ENCODE results near the gene SLC16A5. TPM values are rescaled to one million over a fixed set of nuclear protein-coding genes. Genes with fewer than 3 reads are reported as not detected.

The SLC16A5 gene
- total RNA-seq, 1 experiment from 2014 or later, result 17.1 TPM

DNA sequence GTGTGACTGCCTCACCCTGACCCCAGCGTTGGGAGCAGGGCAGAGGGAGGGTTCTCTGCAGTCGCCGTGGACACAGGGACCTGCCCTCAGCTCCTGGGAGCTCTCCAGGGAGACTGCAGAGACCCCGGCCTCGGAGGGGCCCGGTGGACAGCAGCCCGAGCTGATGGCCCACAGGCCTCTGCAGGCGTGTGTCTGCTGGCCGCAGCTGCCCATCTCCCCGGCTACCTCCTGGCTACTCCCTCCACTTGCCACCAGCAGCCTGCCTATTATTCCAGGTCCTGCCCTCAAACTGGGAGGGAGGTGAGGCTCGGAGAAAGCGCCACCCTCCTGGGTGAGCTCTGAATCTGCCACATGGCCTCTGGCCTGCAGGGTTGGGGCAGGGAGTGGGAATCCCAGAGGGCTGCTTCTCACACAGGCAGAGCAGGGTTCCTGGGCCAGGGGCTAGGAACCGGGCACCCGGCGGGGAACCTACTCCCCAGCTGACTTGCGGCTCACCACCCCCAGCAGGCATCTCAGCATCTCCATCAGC, 7.2 kb downstream of the SLC16A5 start:
- H3K56ac ChIP-seq (ENCODE audit: insufficient read length, low read depth, low read length), result no peak overlapping the region
- H4K20me1 ChIP-seq (ENCODE audit: control insufficient read depth, insufficient read depth, insufficient read length), result no peaks in the 10 kb centered on the region
- Mint-ChIP-seq H3K9me3 (no peaks in the 10 kb centered on the region), H3K27ac (peak overlapping the region in 1 of 3 experiments; percentile 72; a peak in 1 of 7 replicates), H3K27me3 (ENCODE audit: low read depth) (no peaks in the 10 kb centered on the region), H3K36me3 (ENCODE audit: insufficient read depth in 1 of 3, low read depth in 3 of 3) (peaks cover 2 to 28% (median 28%) of the 10 kb centered on the region in 3 experiments), H3K4me1 (peaks cover 23 to 27% of the 10 kb centered on the region in 2 experiments), H3K4me3 (no peak overlapping the region)
- H3K23me2 ChIP-seq (ENCODE audit: insufficient read length, low read depth, low read length, poor library complexity, severe bottlenecking), result no peaks in the 10 kb centered on the region
- no peak overlapping the region for H2BK12ac ChIP-seq (ENCODE audit: insufficient read length, low read depth, low read length)
- H3K9ac ChIP-seq (ENCODE audit: extremely low read depth, insufficient read length, low read length), result no peak overlapping the region
- no peak overlapping the region for H3K18ac ChIP-seq (ENCODE audit: insufficient read length, low read depth, low read length)
- no peak overlapping the region for H3K27ac ChIP-seq (ENCODE audit: insufficient read length, low read depth, low read length)
- H3K79me2 ChIP-seq (ENCODE audit: insufficient read depth, low read length), result no peaks in the 10 kb centered on the region; the same call in 1 of the 2 replicates
- H4K5ac ChIP-seq (ENCODE audit: insufficient read length, low read depth, low read length), result no peak overlapping the region
- WGBS (ENCODE audit: extremely low coverage, insufficient read length, low lambda C conversion rate), result no CpG with 5 or more reads among the region's 16 CpGs
- no peaks in the 10 kb centered on the region for H3K79me1 ChIP-seq (ENCODE audit: insufficient read depth, low read depth, low read length, poor library complexity, severe bottlenecking)
- no peak overlapping the region for H2AFZ ChIP-seq (ENCODE audit: low read length)
- no peak overlapping the region for H2BK15ac ChIP-seq (ENCODE audit: low read depth, low read length)
- no peak overlapping the region for H2AK5ac ChIP-seq (ENCODE audit: insufficient read length, low read length)
- no peak overlapping the region for H3K4ac ChIP-seq (ENCODE audit: low read depth, low read length)
- no peak overlapping the region for H2BK20ac ChIP-seq (ENCODE audit: low read depth, low read length, poor library complexity, severe bottlenecking)
- no peak overlapping the region for H4K91ac ChIP-seq (ENCODE audit: insufficient read length, low read depth, low read length)
- TF ChIP-seq, protein P1, sequence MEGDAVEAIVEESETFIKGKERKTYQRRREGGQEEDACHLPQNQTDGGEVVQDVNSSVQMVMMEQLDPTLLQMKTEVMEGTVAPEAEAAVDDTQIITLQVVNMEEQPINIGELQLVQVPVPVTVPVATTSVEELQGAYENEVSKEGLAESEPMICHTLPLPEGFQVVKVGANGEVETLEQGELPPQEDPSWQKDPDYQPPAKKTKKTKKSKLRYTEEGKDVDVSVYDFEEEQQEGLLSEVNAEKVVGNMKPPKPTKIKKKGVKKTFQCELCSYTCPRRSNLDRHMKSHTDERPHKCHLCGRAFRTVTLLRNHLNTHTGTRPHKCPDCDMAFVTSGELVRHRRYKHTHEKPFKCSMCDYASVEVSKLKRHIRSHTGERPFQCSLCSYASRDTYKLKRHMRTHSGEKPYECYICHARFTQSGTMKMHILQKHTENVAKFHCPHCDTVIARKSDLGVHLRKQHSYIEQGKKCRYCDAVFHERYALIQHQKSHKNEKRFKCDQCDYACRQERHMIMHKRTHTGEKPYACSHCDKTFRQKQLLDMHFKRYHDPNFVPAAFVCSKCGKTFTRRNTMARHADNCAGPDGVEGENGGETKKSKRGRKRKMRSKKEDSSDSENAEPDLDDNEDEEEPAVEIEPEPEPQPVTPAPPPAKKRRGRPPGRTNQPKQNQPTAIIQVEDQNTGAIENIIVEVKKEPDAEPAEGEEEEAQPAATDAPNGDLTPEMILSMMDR (conservative IDR thresholded peaks at IDR 0.05), result no peak
- no peak overlapping the region for H3T11ph ChIP-seq (ENCODE audit: low read length)
- no peaks in the 10 kb centered on the region for H3K9me3 ChIP-seq (ENCODE audit: control insufficient read depth, low read depth, low read length)
- no peak overlapping the region; the same call in 1 of the 2 replicates for H3K14ac ChIP-seq (ENCODE audit: insufficient read depth, low read length)
- DNase-seq, result no peak
- H3K4me1 ChIP-seq (ENCODE audit: insufficient read depth, low read length), result no peaks in the 10 kb centered on the region; the same call in 1 of the 2 replicates
- H2BK5ac ChIP-seq (ENCODE audit: insufficient read length, low read length), result no peak overlapping the region
- no peak overlapping the region for H3K4me2 ChIP-seq (ENCODE audit: insufficient read depth, insufficient read length, low read length)
- no peak overlapping the region for H3K23ac ChIP-seq (ENCODE audit: insufficient read length, low read depth, low read length)
- H4K8ac ChIP-seq (replicated peaks; ENCODE audit: insufficient read length, low read depth, low read length), result no peak overlapping the region
- no peak overlapping the region for H2BK120ac ChIP-seq (ENCODE audit: low read depth, low read length, poor library complexity, severe bottlenecking)
- no peaks in the 10 kb centered on the region for H3K27me3 ChIP-seq (ENCODE audit: insufficient read depth, low read length)
